ENCODE measurements around the gene PLCB1.

PLCB1 gene

DNA sequence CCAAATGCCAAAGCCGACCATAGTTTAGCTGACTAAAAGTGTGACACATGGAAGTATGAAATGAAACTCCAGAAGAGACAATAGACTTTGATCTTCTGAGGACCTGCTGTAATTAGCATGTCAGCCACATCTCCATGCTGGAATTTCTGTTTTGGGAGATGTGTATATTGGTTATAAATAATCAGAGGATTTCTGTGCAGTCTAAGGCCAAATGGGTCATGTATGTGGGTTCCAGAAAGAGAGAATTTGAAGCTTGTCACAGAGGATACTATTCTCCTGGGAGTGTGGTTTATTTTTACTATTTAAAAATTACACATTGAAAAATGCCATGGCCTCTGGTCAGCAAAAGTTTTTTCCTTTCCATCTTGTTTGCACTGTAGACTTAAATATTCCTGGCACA is 531.4 kb downstream of the PLCB1 start:
- Histone ChIP-seq H3F3A (ENCODE audit: low read depth) (no peaks in the 10 kb centered on the region), H3K4me1 (ENCODE audit: insufficient read depth, low read length, poor library complexity, severe bottlenecking) (no peaks in the 10 kb centered on the region), H3K4me3 (ENCODE audit: low read length, poor library complexity, severe bottlenecking) (no peak overlapping the region), H3K79me2 (ENCODE audit: insufficient read depth, low read length) (no peaks in the 10 kb centered on the region), H2AFZ (ENCODE audit: low read length) (no peak overlapping the region), H4K20me1 (ENCODE audit: insufficient read depth, low read length, poor library complexity, severe bottlenecking) (no peaks in the 10 kb centered on the region), H3K9me2 (replicated peaks; ENCODE audit: low read depth, low read length) (no peaks in the 10 kb centered on the region), H3K36me3 (ENCODE audit: insufficient read depth, low read length) (peaks cover 3% of the 10 kb centered on the region; the same call in 1 of the 2 replicates), H3K27me3 (ENCODE audit: insufficient read depth, low read length, poor library complexity, severe bottlenecking) (no peaks in the 10 kb centered on the region), H3K4me2 (ENCODE audit: low read depth, low read length, poor library complexity, severe bottlenecking) (no peak overlapping the region), H3K9ac (ENCODE audit: low read depth, low read length, poor library complexity, severe bottlenecking) (no peak overlapping the region), H3K9me3 (ENCODE audit: insufficient read depth, low read depth, low read length) (no peaks in the 10 kb centered on the region)
- TF ChIP-seq EZH2phosphoT487 (IDR thresholded peaks at IDR 0.05; ENCODE audit: borderline replicate concordance) = no peak
- no peak for TF ChIP-seq CTCF (conservative IDR thresholded peaks at IDR 0.05; ENCODE audit: low read length)

DNA sequence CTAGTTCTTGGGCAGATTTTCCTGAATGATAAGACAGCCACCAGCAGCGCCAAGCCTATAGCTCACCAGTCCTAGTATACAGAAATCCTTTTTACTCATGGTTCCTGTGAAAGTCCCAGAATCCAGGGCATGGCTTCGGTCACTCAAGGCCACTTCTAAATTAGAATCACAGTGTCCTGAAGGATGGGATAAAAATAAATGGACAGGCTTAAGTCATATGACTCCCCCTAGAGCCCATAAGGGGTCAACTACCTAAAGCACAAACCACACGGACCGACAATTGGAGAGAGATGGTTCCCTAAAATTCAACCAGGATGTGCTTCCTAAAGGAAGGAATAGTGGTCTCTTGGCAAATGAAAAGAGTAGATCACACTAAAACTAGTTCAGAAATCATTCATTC is 532.7 kb downstream of the PLCB1 start:
- Histone ChIP-seq H3K9me3 (ENCODE audit: insufficient read depth, low read depth, low read length) (no peaks in the 10 kb centered on the region), H3K36me3 (ENCODE audit: insufficient read depth, low read length) (peaks cover 3% of the 10 kb centered on the region; the same call in 1 of the 2 replicates), H3K79me2 (ENCODE audit: insufficient read depth, low read length) (no peaks in the 10 kb centered on the region), H3F3A (ENCODE audit: low read depth) (no peaks in the 10 kb centered on the region), H3K4me3 (ENCODE audit: low read length, poor library complexity, severe bottlenecking) (no peak overlapping the region), H3K9me2 (replicated peaks; ENCODE audit: low read depth, low read length) (no peaks in the 10 kb centered on the region), H3K4me1 (ENCODE audit: insufficient read depth, low read length, poor library complexity, severe bottlenecking) (no peaks in the 10 kb centered on the region), H3K4me2 (ENCODE audit: low read depth, low read length, poor library complexity, severe bottlenecking) (no peak overlapping the region), H4K20me1 (ENCODE audit: insufficient read depth, low read length, poor library complexity, severe bottlenecking) (no peaks in the 10 kb centered on the region), H3K9ac (ENCODE audit: low read depth, low read length, poor library complexity, severe bottlenecking) (no peak overlapping the region), H2AFZ (ENCODE audit: low read length) (no peak overlapping the region), H3K27me3 (ENCODE audit: insufficient read depth, low read length, poor library complexity, severe bottlenecking) (no peaks in the 10 kb centered on the region)
- TF ChIP-seq EZH2phosphoT487 (IDR thresholded peaks at IDR 0.05; ENCODE audit: borderline replicate concordance) = no peak
- peak; percentile 44 for TF ChIP-seq CTCF (conservative IDR thresholded peaks at IDR 0.05; ENCODE audit: low read length)

DNA sequence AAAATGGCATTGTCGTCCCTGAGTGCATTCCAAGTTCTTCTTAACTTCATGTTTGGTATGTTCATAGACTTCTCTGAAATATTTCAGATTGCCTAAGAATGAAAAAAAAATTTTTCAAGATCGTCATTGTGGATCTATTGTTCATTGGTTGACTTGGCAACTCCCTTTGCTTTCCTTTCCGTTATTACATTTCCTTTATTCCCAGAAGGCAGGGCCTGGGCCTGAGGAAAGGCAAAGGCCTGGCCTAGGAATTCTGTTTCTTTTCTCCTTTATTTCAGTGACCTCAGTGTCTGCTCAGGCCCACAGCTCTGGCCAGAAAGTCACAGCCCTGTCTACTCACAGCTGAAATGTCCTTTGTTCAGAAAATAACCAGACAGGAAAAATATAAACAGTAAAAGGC is 535.2 kb downstream of the PLCB1 start:
- TF ChIP-seq EZH2phosphoT487 (IDR thresholded peaks at IDR 0.05; ENCODE audit: borderline replicate concordance) (no peak), CTCF (conservative IDR thresholded peaks at IDR 0.05; ENCODE audit: low read length) (no peak)
- H3K9me3 ChIP-seq (ENCODE audit: insufficient read depth, low read depth, low read length) = no peaks in the 10 kb centered on the region

More for the DNA sequence above, 535.2 kb downstream of the PLCB1 start:
- Histone ChIP-seq H3K79me2 (ENCODE audit: insufficient read depth, low read length) (no peaks in the 10 kb centered on the region), H3K9ac (ENCODE audit: low read depth, low read length, poor library complexity, severe bottlenecking) (no peak overlapping the region), H3K27me3 (ENCODE audit: insufficient read depth, low read length, poor library complexity, severe bottlenecking) (no peaks in the 10 kb centered on the region), H3K4me2 (ENCODE audit: low read depth, low read length, poor library complexity, severe bottlenecking) (no peak overlapping the region), H4K20me1 (ENCODE audit: insufficient read depth, low read length, poor library complexity, severe bottlenecking) (no peaks in the 10 kb centered on the region), H3K4me1 (ENCODE audit: insufficient read depth, low read length, poor library complexity, severe bottlenecking) (no peaks in the 10 kb centered on the region), H3F3A (ENCODE audit: low read depth) (no peaks in the 10 kb centered on the region), H2AFZ (ENCODE audit: low read length) (no peak overlapping the region), H3K36me3 (ENCODE audit: insufficient read depth, low read length) (peaks cover 3% of the 10 kb centered on the region; the same call in 1 of the 2 replicates), H3K4me3 (ENCODE audit: low read length, poor library complexity, severe bottlenecking) (no peak overlapping the region), H3K9me2 (replicated peaks; ENCODE audit: low read depth, low read length) (no peaks in the 10 kb centered on the region)
